ENCODE data around the gene TAS2R9. TPM values are rescaled to one million over a fixed set of nuclear protein-coding genes. Genes with fewer than 3 reads are reported as not detected.

Gene TAS2R9
- total RNA-seq, 6 experiments from 2014 or later = not detected

GRCh38 chr12:10847744-10848143 lies 37.8 kb upstream of the TAS2R9 start:
- Histone ChIP-seq H3K9me3 (no peaks in the 10 kb centered on the region), H3K4me1 (no peaks in the 10 kb centered on the region), H3K36me3 (no peaks in the 10 kb centered on the region), H3K4me3 (no peak overlapping the region), H3K27me3 (no peaks in the 10 kb centered on the region), H3K27ac (no peak overlapping the region)
- WGBS (ENCODE audit: insufficient coverage, low coverage, low lambda C conversion rate, missing lambda C conversion rate) = 30% methylated on average over 2 of the region's 2 CpGs
- ATAC-seq (no peak), DNase-seq (no peak)
- TF ChIP-seq, protein P1, sequence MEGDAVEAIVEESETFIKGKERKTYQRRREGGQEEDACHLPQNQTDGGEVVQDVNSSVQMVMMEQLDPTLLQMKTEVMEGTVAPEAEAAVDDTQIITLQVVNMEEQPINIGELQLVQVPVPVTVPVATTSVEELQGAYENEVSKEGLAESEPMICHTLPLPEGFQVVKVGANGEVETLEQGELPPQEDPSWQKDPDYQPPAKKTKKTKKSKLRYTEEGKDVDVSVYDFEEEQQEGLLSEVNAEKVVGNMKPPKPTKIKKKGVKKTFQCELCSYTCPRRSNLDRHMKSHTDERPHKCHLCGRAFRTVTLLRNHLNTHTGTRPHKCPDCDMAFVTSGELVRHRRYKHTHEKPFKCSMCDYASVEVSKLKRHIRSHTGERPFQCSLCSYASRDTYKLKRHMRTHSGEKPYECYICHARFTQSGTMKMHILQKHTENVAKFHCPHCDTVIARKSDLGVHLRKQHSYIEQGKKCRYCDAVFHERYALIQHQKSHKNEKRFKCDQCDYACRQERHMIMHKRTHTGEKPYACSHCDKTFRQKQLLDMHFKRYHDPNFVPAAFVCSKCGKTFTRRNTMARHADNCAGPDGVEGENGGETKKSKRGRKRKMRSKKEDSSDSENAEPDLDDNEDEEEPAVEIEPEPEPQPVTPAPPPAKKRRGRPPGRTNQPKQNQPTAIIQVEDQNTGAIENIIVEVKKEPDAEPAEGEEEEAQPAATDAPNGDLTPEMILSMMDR (IDR thresholded peaks at IDR 0.05) = no peak
- no peak for TF ChIP-seq POLR2A (IDR thresholded peaks at IDR 0.05)
- intact Hi-C loops (cut with DNase I) = no loop called here

- TF ChIP-seq, protein P1 (IDR thresholded peaks at IDR 0.05) = no peak
- no peak for TF ChIP-seq POLR2A (IDR thresholded peaks at IDR 0.05)
- no peak overlapping the region for H3K27ac ChIP-seq
- H3K4me1 ChIP-seq = no peaks in the 10 kb centered on the region
- H3K4me3 ChIP-seq = no peak overlapping the region
- no peaks in the 10 kb centered on the region for H3K9me3 ChIP-seq
- intact Hi-C loops (cut with DNase I) = no loop called here
- no peak for DNase-seq
- no peaks in the 10 kb centered on the region for H3K27me3 ChIP-seq
- WGBS (ENCODE audit: insufficient coverage, low coverage, low lambda C conversion rate, missing lambda C conversion rate) = 90% methylated on average over 2 of the region's 2 CpGs
- no peaks in the 10 kb centered on the region for H3K36me3 ChIP-seq
- ATAC-seq = no peak
These were observed 32.9 kb upstream of the TAS2R9 start for GRCh38 chr12:10842862-10843261.

DNA sequence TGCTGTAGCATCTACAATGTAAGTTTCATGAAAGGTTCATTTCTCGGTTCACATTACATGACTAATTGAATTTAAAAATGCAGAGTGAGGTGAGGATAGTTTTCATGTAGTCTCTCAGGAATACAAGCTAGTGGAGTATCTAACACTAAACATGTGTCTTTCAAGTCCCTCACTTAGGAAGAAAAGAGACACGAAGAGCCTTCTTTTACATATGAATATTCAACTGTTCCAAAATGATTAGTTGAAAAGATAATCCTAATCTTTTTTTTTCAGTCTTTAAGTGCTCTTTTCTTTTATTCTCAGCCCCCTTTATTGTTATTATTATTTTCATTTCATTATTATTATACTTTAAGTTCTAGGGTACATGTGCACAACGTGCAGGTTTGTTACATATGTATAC lies 28.5 kb upstream of the TAS2R9 start:
- ATAC-seq (no peak), DNase-seq (no peak)
- TF ChIP-seq, protein P1 (IDR thresholded peaks at IDR 0.05) = no peak
- TF ChIP-seq POLR2A (IDR thresholded peaks at IDR 0.05) = no peak
- Histone ChIP-seq H3K9me3 (no peaks in the 10 kb centered on the region), H3K27me3 (no peaks in the 10 kb centered on the region), H3K36me3 (no peaks in the 10 kb centered on the region), H3K4me1 (no peaks in the 10 kb centered on the region), H3K27ac (no peak overlapping the region), H3K4me3 (no peak overlapping the region)
- intact Hi-C loops (cut with DNase I) = no loop called here
- 87% methylated on average over 3 of the region's 3 CpGs for WGBS (ENCODE audit: insufficient coverage, low coverage, low lambda C conversion rate, missing lambda C conversion rate)

- TF ChIP-seq POLR2A (IDR thresholded peaks at IDR 0.05) = no peak
- TF ChIP-seq, protein P1 (IDR thresholded peaks at IDR 0.05) = no peak
- no peak overlapping the region for H3K4me3 ChIP-seq
- ATAC-seq = no peak
- intact Hi-C loops (cut with DNase I) = no loop called here
- no peak for DNase-seq
- H3K27ac ChIP-seq = no peak overlapping the region
- no peaks in the 10 kb centered on the region for H3K4me1 ChIP-seq
- no peaks in the 10 kb centered on the region for H3K9me3 ChIP-seq
- 100% methylated on average over 1 of the region's 1 CpG for WGBS (ENCODE audit: insufficient coverage, low coverage, low lambda C conversion rate, missing lambda C conversion rate)
- no peaks in the 10 kb centered on the region for H3K36me3 ChIP-seq
- no peaks in the 10 kb centered on the region for H3K27me3 ChIP-seq
These were observed 20.0 kb upstream of the TAS2R9 start for GRCh38 chr12:10829994-10830393.

- intact Hi-C loops (cut with DNase I) = no loop called here
- ATAC-seq (no peak), DNase-seq (no peak)
- H3K36me3 ChIP-seq = no peaks in the 10 kb centered on the region
- WGBS (ENCODE audit: insufficient coverage, low coverage, low lambda C conversion rate, missing lambda C conversion rate) = 96% methylated on average over 3 of the region's 3 CpGs
- no peak within 1 kb of the TSS for H3K27ac ChIP-seq
- H3K4me1 ChIP-seq = no peaks in the 10 kb centered on the region
- H3K27me3 ChIP-seq = no peaks in the 10 kb centered on the region
- no peak within 1 kb of the TSS for H3K4me3 ChIP-seq
- no peak for TF ChIP-seq POLR2A (IDR thresholded peaks at IDR 0.05)
- TF ChIP-seq, protein P1 (IDR thresholded peaks at IDR 0.05) = no peak
- H3K9me3 ChIP-seq = no peaks in the 10 kb centered on the region
These were observed 16.3 kb upstream of the TAS2R9 start, which contains the start of gene TAS2R10 for GRCh38 chr12:10826258-10826657. Gene TAS2R10 (minus strand): TSS chr12:10826358. CDS start chr12:10826269, 89 bp downstream.

Data from right lobe of liver (tissue), 6 donors.